Loucy (cell line): ENCODE results near the gene RBM26.

Source experiments
- CTCF ChIP-seq: fragments of 200-600 bp; sonication (generic); conservative IDR thresholded peaks from 2 replicates; pipeline ENCODE4 v1.5.1; 2014; ENCODE audit warnings: mild to moderate bottlenecking, antibody characterized with exemption, low read length
- EZH2phosphoT487 ChIP-seq: fragments of 200-600 bp; IDR thresholded peaks from 2 replicates; pipeline ENCODE4 v1.6.1; 2018; ENCODE audit warnings: antibody characterized with exemption, mild to moderate bottlenecking, moderate library complexity, borderline replicate concordance

GRCh38 chr13:79297128-79297527 is 108.9 kb downstream of the RBM26 start:
- TF ChIP-seq EZH2phosphoT487 (no peak), CTCF (no peak)
